Measurements from ENCODE around the gene CXCL10.

CXCL10 gene

DNA sequence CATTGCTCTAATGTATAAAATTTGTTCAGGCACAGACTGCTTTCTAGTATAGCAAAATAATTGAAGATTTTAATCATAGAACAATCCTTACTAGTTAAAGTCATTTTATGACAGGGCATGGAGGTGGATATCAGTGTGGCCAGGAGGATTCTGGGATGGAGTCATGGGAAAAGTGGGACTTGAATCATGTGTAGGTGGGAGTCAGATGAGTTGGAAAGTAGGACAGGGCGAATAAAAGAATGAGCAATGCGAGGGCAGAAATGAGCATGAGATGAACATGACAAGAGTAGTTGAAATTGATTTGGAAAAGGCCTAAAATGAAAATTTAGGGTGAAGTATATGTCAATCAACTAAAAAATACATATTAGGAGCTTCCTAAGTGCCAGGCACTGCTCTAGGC lies 25.4 kb downstream of the CXCL10 start:
- no peak for TF ChIP-seq CTCF (IDR thresholded peaks at IDR 0.05)
- H3K9me3 ChIP-seq = no peaks in the 10 kb centered on the region
- H3K4me1 ChIP-seq (ENCODE audit: control insufficient read depth in 1 of 2, insufficient read depth in 1 of 2, low read depth in 1 of 2, low read length in 1 of 2) = peaks cover 5 to 7% of the 10 kb centered on the region in 2 experiments
- peaks cover 12% of the 10 kb centered on the region for H3K27me3 ChIP-seq
- H3K36me3 ChIP-seq = no peaks in the 10 kb centered on the region
- H3K27ac ChIP-seq = no peak overlapping the region
- H3K4me3 ChIP-seq (ENCODE audit: low read depth in 1 of 2, low read length in 1 of 2) = no peak overlapping the region

DNA sequence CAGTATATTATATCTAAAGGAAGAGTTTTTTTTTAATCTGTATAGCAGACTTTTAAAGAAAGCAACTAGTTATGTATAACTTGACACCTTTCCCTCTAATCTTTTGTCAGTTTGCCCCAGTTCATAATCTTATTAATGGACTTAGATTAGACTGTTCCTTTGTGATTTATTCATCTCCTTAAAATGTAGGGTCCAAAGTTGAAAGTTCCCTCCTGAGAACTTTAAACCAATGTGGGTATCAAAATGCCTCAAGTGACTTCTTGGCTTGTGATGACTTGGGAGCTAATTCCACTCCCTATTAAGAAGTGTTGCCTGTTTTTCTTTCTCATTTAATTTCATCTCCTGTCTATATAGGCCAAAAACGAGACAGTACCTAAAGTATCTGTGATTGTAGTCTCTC lies 26.2 kb downstream of the CXCL10 start:
- H3K4me1 ChIP-seq (ENCODE audit: control insufficient read depth in 1 of 2, insufficient read depth in 1 of 2, low read depth in 1 of 2, low read length in 1 of 2) = peaks cover 1 to 2% of the 10 kb centered on the region in 2 experiments
- no peaks in the 10 kb centered on the region for H3K9me3 ChIP-seq
- no peak overlapping the region for H3K27ac ChIP-seq
- no peak for TF ChIP-seq CTCF (IDR thresholded peaks at IDR 0.05)
- H3K4me3 ChIP-seq (ENCODE audit: low read depth in 1 of 2, low read length in 1 of 2) = no peak overlapping the region
- H3K27me3 ChIP-seq = peaks cover 21% of the 10 kb centered on the region
- H3K36me3 ChIP-seq = no peaks in the 10 kb centered on the region

DNA sequence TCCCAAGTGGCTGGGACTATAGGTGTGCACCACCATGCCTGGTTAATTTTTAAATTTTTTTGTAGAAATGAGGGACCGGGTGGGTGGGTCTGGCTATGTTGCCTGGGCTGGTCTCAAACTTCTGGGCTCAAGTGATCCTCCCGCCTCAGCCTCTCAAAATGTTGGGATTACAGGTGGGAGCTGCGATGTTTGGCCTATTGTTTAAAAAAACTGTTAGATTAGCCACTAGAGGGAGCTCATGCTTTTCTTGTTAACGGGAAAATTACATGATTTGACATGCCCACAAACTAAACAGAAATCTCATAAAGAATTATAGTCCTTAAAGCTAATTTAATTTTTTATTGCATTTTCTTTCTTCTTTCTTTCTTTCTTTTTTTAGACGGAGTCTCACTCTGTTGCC lies 27.6 kb downstream of the CXCL10 start:
- H3K4me3 ChIP-seq (ENCODE audit: low read depth in 1 of 2, low read length in 1 of 2) = no peak overlapping the region
- H3K27ac ChIP-seq = no peak overlapping the region
- H3K4me1 ChIP-seq (ENCODE audit: control insufficient read depth in 1 of 2, insufficient read depth in 1 of 2, low read depth in 1 of 2, low read length in 1 of 2) = peaks cover 4 to 5% of the 10 kb centered on the region in 2 experiments
- peaks cover 25% of the 10 kb centered on the region for H3K27me3 ChIP-seq
- no peak for TF ChIP-seq CTCF (IDR thresholded peaks at IDR 0.05)
- H3K9me3 ChIP-seq = no peaks in the 10 kb centered on the region
- H3K36me3 ChIP-seq = no peaks in the 10 kb centered on the region

GRCh38 chr4:75992462-75992861 lies 30.8 kb downstream of the CXCL10 start:
- Histone ChIP-seq H3K4me3 (ENCODE audit: low read depth in 1 of 2, low read length in 1 of 2) (no peak overlapping the region), H3K36me3 (no peaks in the 10 kb centered on the region), H3K27me3 (peaks cover 25% of the 10 kb centered on the region), H3K9me3 (no peaks in the 10 kb centered on the region), H3K27ac (no peak overlapping the region), H3K4me1 (ENCODE audit: control insufficient read depth in 1 of 2, insufficient read depth in 1 of 2, low read depth in 1 of 2, low read length in 1 of 2) (peaks cover 13 to 18% of the 10 kb centered on the region in 2 experiments)
- TF ChIP-seq CTCF (IDR thresholded peaks at IDR 0.05) = no peak

GRCh38 chr4:75989846-75990528 lies 33.3 kb downstream of the CXCL10 start:
- H3K9me3 ChIP-seq = no peaks in the 10 kb centered on the region
- H3K27me3 ChIP-seq = peaks cover 24% of the 10 kb centered on the region
- H3K36me3 ChIP-seq = no peaks in the 10 kb centered on the region
- peak overlapping the region; percentile 81 to 85 for H3K4me3 ChIP-seq (ENCODE audit: low read depth in 1 of 2, low read length in 1 of 2)
- no peak for TF ChIP-seq CTCF (IDR thresholded peaks at IDR 0.05)
- peak overlapping the region; percentile 34 for H3K27ac ChIP-seq
- peaks cover 13 to 18% of the 10 kb centered on the region in 2 experiments for H3K4me1 ChIP-seq (ENCODE audit: control insufficient read depth in 1 of 2, insufficient read depth in 1 of 2, low read depth in 1 of 2, low read length in 1 of 2)

Measured in neutrophil (primary cell).